ENCODE results near the gene UBXN1.

DNA sequence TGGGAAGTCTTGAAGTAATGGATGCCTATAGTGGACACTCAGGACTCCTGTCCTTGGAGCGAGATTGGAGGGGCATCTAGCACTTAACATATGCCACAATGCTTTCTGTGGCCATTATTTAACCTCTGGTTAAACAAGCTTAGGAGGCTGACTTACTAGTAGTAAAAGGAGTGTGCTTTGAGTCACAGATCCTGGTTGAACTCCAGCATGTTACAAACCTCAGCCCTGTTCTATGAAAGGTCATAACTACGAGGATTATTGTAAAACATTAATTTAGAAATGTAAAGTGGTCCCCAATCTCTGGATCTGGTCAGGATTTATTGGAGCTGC is 5.7 kb downstream of the UBXN1 start:
- TF ChIP-seq, protein P1, sequence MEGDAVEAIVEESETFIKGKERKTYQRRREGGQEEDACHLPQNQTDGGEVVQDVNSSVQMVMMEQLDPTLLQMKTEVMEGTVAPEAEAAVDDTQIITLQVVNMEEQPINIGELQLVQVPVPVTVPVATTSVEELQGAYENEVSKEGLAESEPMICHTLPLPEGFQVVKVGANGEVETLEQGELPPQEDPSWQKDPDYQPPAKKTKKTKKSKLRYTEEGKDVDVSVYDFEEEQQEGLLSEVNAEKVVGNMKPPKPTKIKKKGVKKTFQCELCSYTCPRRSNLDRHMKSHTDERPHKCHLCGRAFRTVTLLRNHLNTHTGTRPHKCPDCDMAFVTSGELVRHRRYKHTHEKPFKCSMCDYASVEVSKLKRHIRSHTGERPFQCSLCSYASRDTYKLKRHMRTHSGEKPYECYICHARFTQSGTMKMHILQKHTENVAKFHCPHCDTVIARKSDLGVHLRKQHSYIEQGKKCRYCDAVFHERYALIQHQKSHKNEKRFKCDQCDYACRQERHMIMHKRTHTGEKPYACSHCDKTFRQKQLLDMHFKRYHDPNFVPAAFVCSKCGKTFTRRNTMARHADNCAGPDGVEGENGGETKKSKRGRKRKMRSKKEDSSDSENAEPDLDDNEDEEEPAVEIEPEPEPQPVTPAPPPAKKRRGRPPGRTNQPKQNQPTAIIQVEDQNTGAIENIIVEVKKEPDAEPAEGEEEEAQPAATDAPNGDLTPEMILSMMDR (IDR thresholded peaks at IDR 0.05): no peak
- no peak for TF ChIP-seq POLR2A (IDR thresholded peaks at IDR 0.05)
